ENCODE measurements around the gene ST3GAL3. TPM values are rescaled to one million over a fixed set of nuclear protein-coding genes. Genes with fewer than 3 reads are reported as not detected.
"Not testable (repeated sequence)": the region's sequence is repeated elsewhere in the genome, so short reads cannot be mapped to it uniquely, and the experiment has no call there.

Gene ST3GAL3
- total RNA-seq, 2 experiments from 2014 or later: 10.6 to 12.1 TPM

DNA sequence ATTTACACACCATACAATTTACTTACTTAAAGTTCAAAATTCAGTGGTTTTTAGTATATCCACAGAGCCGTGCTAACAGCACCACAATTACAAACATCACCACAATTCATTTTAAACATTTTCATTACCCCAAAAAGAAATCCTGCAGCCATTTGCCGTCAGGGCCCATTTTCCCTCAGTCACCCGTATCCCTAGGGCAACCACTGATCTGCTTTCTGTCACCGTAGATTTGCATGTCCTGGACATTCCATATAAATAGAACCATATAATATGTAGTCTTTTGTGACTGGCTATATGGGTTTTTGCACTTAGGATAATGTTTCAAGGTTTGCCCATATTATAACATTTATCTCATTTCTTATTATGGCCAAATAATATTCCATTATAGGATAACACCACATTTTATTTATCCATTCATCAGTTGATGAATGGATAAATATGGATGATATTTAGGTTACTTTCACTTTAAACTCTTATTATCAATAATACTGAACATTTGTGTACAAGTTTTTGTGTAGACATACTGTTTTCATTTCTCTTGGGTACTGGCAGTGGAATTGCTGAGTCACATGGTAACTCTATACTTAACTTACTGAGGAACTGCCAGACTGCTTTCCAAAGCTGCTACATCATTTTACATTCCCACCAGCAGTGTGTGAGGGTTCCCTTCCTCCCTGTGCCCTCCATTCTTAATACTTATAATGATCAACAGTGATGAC is 68.9 kb downstream of the ST3GAL3 start:
- ChIA-PET CTCF (no interaction called here), POLR2A (no interaction called here)

DNA sequence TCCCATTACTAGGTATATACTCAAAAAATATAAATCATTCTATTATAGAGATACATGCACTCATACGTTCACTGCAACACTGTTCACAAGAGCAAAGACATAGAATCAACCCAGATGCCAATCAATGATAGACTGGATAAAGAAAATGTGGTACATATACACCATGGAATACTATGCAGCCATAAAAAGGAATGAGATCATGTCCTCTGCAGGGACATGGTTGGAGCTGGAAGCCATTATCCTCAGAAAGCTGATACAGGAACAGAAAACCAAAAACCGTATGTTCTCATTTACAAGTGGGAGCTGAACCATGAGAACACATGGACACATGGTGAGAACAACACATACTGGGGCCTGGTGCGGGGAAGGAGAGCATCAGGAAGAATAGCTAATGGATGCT is 70.6 kb downstream of the ST3GAL3 start:
- CTCF ChIA-PET, POLR2A ChIA-PET: not testable (repeated sequence)

DNA sequence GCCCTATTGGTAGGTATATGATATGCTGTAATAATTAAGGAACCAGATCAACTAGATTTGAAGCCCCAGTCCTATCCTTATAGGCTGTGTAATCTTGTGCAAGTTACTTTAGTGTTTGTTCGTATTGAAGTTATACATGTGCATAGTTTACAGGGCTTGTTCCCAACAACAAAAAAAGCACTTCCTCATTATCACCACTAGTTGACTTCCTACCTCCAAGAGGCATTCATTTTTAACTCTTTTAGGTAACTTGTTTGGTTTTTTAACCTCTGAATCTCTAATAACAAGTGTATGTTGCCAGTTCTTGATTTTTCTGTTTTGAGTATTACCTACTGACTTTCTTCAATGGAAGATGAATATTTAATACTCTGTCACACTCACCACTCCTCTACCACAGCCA is 71.9 kb downstream of the ST3GAL3 start:
- POLR2A ChIA-PET: no interaction called here

DNA sequence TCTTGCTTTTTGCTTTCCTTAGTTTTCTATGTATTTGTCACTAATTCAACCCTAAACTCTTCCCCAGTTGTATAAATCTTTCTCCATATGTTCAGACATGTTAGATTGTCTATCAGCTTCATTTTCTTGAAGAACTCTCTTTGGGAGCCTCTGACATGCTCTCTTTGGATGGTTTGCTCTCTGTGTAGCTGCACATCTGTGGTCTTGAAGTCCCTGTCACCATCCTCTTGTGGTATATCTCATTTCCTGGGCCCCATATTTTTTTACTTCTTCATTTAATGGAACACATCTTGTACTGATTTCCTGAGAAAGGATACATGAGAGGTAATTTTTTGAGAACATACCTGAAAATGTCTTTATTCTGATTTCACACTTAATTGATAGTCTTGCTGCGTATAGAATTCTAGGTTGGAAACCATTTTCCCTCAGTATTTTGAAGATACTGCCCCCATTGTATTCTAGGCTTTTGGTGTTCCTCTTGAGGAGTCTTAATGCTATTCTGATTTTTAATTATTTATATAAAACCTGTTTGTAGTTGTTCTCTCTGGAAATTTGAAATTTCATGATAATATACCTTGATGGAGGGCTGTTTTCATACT is 72.6 kb downstream of the ST3GAL3 start:
- ChIA-PET CTCF (no interaction called here), POLR2A (no interaction called here)

More for the DNA sequence above, 71.9 kb downstream of the ST3GAL3 start:
- CTCF ChIA-PET: no interaction called here

DNA sequence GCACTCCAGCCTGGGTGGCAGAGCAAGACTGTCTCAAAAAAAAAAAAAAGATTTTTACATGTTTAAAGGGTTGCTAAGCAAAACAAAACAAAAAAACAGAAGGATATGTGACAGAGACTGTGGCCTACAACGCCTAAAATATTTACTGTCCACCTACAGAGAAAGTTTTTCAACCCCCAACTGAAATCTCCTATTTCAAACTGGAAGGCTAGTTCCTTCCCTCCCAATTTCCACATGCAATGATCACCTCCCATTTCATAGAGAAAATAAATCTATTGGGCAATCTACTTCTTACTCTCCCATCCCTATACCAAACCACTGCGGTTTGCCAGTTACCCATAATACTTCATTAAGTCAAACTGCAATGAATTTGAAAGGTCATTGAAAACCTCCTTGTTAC is 74.2 kb downstream of the ST3GAL3 start:
- ChIA-PET POLR2A (no interaction called here), CTCF (no interaction called here)

DNA sequence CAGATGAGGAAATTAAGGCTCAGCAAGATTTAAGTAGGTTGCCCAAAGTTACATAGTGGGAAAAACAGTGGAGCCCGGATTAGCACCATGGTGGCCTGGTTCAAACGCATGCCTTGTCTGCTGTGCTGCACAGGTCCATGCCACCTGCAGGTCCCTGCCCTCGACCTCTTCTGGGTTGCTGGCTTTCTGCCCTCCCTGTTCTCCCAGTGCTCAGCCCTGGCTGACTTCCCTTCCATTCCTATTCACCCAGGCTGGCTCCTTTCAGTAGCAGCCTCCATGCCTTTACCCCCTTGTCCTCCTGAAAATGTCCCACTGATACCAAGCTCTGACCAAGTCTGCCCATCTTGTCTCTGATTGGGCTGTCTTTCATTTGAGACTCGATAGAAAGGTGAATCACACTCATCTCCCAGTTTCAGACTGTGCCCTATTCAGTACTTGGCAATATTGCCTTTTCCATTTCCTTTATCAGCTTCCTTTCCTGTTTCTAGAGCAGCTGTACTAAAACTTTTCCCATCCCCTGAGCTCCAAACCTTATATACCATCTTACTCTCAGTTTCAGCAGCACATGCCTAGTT is 75.8 kb downstream of the ST3GAL3 start:
- POLR2A ChIA-PET: no interaction called here
- CTCF ChIA-PET: interaction anchor here (0.5 kb wide), 1 partner anchor 30 kb away, joined by 3 read pairs; no protein-coding TSS in a partner anchor

DNA sequence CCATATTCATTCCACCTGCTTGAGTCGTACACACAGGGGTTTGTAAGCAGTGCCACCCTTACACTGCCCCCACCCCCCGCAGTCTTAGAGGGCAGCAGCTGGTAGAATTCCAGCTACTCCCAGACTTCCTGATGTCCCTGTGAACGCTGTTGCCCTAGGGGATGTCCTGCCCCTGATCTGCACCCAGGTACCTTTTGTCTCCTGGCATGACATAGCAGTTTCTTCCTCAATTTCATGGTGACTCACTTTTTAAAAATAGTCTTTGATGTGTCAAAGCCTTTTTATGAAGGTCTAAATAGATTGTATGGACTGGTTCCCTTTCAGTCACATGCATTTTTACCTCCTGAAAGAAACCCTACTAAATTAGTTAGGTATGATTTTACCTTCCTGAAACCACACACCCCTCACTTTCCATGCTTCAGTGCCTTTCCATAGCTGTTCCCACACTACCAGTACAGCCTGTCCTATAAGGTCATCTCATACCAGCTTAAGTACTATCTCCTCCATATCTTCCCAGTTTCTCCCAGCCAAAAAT is 76.4 kb downstream of the ST3GAL3 start:
- ChIA-PET CTCF (interaction anchor here (0.5 kb wide), 1 partner anchor 30 kb away, joined by 3 read pairs; no protein-coding TSS in a partner anchor), POLR2A (no interaction called here)

DNA sequence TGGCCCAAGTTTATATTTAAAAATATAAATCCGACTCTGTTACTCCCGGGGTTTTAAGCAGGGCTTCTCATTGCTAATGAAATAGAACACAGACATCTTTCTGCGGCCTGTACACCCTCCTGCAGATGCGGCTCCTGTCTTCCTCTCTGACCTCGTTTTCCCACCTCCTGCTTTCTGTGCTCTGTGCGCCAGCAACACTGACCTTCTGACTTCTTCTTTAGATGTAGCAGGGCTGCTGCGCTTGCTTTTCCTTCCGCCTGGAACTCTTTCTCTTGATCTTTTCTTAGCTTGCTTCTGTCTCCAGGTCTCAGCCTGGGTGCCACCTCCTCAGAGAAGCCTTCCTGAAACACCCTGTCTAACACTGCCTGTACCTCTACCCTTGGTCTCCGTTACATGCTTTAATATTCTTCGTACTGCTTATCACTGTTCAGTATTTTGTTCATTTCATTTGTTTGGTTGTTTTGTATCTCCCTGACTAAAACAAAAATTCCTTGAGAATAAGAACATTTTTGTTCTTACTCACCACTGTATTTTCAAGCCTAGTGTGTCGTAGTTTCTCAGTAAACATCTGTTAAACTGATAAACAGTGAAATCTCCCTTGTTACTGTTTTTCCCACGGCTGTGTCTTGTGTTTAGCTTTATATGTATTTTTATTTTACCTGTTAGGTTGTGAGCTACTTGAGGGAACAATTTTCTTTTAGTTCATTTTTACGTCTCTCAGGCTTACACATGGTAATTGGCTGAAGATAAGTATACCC is 79.0 kb downstream of the ST3GAL3 start:
- ChIA-PET POLR2A (no interaction called here), CTCF (interaction anchor here (0.7 kb wide), 1 partner anchor 284 kb away, joined by 5 read pairs; no protein-coding TSS in a partner anchor)

DNA sequence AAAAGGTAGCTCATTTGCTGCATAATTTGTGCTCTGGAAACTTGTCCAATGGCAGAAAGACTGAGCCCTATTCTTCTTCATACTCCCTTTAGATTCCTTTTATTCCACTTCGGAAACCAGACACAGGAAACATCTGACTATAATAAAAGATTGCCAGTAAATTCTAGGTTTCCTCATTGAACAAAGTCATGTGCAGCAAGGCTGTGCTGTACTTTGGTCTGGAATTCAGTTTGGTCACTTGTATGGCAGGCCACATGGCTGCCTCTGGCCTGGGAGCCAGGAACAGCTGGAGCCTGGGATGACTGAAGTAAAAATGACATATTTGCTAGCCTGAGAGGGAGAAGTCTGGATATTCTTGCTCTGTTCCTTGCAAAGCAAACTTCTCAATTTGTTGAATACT is 79.6 kb downstream of the ST3GAL3 start:
- CTCF ChIA-PET: interaction anchor here (0.7 kb wide), 1 partner anchor 284 kb away, joined by 5 read pairs; no protein-coding TSS in a partner anchor
- POLR2A ChIA-PET: no interaction called here

DNA sequence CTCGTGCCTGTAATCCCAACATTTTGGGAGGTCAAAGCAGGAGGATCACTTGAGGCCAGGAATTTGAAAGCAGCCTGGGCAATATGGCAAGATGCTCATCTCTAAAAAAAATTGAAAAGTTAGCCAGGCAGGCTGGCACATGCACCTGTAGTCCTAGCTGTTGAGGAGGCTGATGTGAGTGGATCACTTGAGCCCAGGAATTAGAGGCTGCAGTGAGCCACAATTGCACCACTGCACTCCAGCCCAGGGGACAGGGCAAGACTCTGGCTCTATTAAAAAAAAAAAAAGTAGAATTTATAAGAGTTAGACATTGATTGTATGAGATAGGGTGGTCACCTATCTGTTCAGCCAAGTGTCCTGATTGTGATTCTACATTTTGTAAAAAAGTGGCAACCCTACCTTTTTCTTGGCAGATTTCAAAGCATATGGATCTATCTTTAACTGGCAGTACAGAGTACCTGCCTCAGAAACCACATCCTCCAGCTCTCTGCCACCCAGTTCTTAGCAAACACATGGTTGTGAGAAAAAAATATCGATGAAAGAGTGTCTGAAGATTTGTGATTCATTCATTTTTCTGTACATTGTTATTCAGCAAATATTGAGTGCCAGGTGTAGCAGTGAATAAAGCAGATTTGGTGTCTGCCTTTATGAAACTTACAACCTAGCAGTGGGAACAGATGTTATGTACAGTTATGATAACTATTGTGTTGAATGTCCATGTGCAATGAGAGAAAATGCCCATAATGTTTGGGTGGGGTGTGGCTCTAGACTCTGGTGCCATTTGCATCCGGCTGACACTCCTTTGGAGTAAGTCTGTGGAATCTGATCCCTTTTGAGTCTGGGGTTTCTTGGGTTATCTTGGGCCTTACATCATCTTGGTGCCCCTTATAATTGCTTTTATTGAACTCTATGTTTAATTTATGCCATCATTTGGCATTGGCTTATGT is 82.5 kb downstream of the ST3GAL3 start:
- CTCF ChIA-PET: no interaction called here
- POLR2A ChIA-PET: no interaction called here

DNA sequence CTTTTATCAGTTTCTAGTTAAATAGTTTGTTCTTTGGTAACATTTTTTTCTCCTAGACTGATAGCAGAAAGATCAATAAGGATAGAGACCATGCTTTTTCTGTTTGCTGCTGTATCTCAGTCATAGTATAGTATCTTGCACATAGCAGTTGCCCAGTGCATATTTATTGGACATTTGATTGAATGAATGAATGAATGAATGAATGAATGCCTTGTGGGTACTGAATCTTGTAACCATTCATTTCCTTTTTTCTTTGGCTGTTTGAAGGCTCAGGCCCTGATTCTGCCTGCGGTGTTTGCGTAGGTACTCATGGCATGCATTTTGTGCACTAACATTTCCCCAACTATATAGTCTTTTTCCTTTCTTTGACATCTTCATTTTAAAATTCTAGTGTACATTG is 83.9 kb downstream of the ST3GAL3 start:
- ChIA-PET POLR2A (no interaction called here), CTCF (no interaction called here)

DNA sequence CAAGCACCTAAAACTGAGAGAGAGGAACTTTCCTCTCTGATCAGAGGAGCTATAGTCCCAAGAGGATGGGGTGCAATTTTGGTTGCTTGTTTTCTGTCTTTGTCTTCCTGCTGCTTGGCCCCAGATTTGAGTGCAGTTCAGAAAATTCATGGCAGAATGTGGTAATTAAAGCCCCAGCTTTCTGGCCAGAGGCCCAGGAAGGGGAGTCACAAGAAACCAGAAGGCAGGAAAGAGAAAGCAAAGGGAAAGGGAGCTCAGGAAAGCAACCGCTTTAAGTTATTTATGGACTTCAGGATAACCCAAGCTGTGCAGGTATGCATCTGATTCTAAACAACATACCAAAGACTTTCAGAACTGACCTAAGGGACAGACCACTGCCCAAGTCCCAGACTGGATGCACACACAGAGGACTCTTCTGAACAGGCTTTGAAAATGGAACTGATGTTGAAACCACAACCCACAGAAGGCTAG is 88.8 kb downstream of the ST3GAL3 start:
- ChIA-PET CTCF (no interaction called here), POLR2A (no interaction called here)

DNA sequence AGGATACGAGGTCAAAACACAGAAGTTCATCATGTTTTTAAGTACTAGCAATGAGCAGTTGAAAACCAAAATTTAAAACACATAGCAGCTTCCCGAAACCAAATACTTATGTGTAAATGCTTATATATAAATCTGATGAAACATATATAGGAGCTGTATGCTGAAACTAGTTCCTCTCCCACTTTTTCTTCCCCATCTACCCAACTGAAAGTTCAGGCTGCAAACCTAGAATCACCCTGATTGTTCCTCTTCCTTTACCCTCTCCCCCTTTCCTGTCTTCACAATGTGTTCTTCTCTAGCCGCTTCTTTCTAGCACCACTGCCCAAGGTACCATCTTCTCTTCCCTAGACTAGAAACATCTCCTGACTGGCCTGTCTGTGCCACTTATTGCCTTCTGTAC is 90.6 kb downstream of the ST3GAL3 start:
- CTCF ChIA-PET: no interaction called here

DNA sequence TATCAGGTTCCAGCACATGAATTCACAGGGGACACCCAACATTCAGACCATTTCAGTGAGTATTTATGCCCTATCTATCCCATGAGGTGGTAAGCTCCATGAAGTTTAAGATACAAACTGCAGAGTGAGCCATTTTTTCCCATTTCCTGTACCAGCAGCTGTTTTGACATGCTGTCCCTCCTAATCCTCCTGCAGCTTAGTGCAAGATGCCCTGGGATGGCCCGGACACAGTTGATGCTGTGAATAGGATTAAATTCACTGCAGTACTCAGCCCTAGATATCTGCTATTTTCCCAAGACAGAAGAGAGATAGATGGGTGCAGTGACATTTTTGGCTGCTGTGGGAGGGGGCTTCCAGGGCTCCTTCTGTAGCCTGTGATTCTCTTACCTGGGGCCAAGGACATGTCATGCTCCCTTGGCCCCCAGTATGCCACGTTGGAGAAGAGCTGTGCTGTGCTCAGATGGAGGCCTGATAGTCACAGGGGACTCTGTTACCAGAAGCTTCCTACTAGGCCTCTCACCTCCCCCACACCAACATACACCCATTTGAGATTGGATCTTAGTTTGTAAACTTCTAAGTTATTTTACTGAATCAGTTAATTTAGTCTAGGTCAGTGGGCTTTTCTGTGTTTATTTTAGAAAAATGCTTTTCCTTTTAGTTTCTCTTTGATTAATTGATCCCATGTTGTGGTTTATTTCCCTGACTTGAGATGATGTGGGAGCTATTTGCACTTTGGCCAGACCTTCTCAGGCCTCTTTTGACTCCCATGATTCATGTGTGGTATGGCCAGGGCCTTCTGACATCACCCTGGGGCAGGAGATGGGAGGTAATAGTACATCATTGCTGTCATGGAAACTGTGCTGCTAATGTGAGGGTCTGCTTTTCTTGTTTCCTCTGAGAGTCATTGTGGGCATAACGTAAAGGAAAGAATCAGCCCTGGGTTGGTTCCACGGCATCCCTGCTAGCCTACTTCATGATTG is 92.6 kb downstream of the ST3GAL3 start:
- POLR2A ChIA-PET: no interaction called here

More for the DNA sequence above, 90.6 kb downstream of the ST3GAL3 start:
- POLR2A ChIA-PET: no interaction called here

DNA sequence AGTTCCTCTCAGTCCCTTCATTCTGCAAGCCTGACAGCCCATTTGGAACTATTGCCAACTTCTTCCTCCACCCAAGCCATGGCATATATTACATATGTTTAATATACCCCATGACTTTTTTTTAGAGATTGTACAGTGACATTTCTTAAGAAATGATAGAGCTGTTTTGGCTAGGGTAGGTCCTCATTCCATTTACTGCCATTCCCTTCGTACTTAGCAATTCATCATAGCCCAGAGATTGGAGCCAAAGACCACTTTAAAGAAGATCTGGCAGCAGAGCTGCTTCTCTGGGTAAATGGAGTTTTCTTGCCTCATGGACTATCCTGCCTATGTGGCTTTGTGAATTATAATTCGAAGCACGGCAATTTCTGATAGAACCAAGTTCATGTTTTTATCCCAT is 93.4 kb downstream of the ST3GAL3 start:
- POLR2A ChIA-PET: no interaction called here
- CTCF ChIA-PET: no interaction called here

More for the DNA sequence above, 92.6 kb downstream of the ST3GAL3 start:
- CTCF ChIA-PET: interaction anchor here (0.7 kb wide), 1 partner anchor 11 kb away, joined by 3 read pairs; no protein-coding TSS in a partner anchor

DNA sequence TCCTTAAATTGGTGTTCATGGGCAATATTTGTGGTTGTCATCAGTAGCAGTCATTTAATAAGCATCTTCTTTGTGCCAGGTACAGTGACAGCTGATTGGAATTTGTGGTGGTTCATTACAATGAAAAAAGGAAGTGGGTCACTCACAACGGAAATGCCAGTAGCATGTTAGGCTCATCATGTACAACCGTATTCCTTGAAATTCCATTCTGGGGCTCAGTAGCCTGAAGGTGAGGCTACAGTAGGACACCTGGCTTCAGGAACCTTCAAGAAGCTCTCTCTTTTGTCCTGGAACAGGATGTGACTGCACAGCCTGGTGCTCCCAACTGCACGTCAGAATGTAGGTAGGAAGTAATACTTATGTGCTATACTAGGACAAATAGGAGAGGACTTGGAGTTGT is 93.9 kb downstream of the ST3GAL3 start:
- POLR2A ChIA-PET: no interaction called here
- CTCF ChIA-PET: no interaction called here

DNA sequence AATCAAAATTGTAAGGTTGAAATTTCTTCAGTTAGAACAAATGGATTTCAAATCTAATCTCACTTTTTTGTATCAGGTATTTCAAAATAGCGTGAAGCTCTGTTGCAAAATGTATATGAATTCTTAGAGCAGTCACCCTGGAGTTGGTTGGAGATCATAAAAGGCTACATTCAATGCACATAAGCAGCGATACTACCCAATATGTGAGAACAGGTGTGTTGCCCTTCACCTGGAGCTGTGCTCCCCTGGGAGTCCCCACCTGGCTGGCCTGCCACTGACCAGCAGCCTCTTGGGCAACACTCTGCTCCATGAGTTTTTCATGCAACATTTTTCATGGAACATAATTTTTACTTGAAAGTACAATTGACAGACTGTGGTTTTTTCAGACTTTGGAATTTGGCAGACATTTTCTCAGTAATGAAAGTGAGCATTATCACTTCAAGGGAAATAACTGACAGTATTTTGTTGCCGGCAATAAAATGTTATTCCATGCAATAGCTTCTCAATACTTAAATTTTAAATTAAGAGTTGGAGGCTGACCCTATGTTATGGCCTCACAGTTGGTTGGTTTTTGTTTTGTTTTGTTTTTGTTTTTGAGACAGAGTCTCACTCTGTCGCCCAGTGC is 95.1 kb downstream of the ST3GAL3 start:
- ChIA-PET CTCF (no interaction called here), POLR2A (no interaction called here)

DNA sequence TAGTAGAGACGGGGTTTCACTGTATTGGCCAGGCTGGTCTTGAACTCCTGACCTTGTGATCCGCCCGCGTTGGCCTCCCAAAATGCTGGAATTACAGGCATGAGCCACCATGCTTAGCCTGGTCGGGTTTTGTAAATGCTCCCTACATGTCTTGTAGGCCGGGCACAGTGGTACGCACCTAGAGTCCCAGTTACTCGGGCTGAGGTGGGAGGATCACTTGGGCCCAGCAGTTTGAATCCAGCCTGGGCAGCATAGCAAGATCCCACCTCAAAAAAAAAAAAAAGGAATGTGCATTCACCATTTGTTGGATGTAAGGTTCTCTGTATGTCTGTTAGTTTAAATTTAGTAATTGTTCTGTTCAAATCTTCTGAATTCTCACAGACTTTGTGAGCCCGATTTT is 95.8 kb downstream of the ST3GAL3 start:
- ChIA-PET POLR2A (no interaction called here), CTCF (no interaction called here)
